ENCODE data around the gene SRC.

GRCh38 chr20:37393196-37393862 is 47.4 kb downstream of the SRC start:
- TF ChIP-seq CTCF (IDR thresholded peaks at IDR 0.05) (no peak), EP300 (IDR thresholded peaks at IDR 0.05) (no peak)

Measured in esophagus muscularis mucosa (tissue), 3 donors.